ENCODE data around the gene TERT. TPM values are rescaled to one million over a fixed set of nuclear protein-coding genes. Genes with fewer than 3 reads are reported as not detected.

The TERT gene
- polyA plus RNA-seq, 1 donor from 2014 or later: not detected

- Histone ChIP-seq H2AFZ (ENCODE audit: low read depth, low read length) (no peak overlapping the region), H4K20me1 (ENCODE audit: insufficient read depth) (no peaks in the 10 kb centered on the region), H3K79me2 (replicated peaks; ENCODE audit: insufficient read depth, low read length) (no peaks in the 10 kb centered on the region), H3K27me3 (ENCODE audit: insufficient read depth, low read depth, low read length) (peaks cover 21% of the 10 kb centered on the region), H3K4me3 (ENCODE audit: low read length) (peak overlapping the region; percentile 57), H3K9me2 (ENCODE audit: insufficient read depth, low read length) (no peaks in the 10 kb centered on the region), H3K36me3 (ENCODE audit: insufficient read depth, low read length) (no peaks in the 10 kb centered on the region), H3F3A (ENCODE audit: insufficient read depth, low read length, poor library complexity, severe bottlenecking) (no peaks in the 10 kb centered on the region), H3K27ac (ENCODE audit: low read length) (no peak overlapping the region), H3K4me2 (ENCODE audit: low read length) (no peak overlapping the region), H3K9ac (ENCODE audit: low read length) (no peak overlapping the region), H3K9me3 (ENCODE audit: low read length) (no peaks in the 10 kb centered on the region)
- no peak for TF ChIP-seq EP300 (conservative IDR thresholded peaks at IDR 0.05; ENCODE audit: poor library complexity, severe bottlenecking)
- no peak for TF ChIP-seq SMC3 (conservative IDR thresholded peaks at IDR 0.05; ENCODE audit: poor library complexity)
- TF ChIP-seq TAF1 (IDR thresholded peaks at IDR 0.05; ENCODE audit: low read depth): no peak
- TF ChIP-seq POLR2AphosphoS5 (IDR thresholded peaks at IDR 0.05): no peak
- TF ChIP-seq, protein P1, sequence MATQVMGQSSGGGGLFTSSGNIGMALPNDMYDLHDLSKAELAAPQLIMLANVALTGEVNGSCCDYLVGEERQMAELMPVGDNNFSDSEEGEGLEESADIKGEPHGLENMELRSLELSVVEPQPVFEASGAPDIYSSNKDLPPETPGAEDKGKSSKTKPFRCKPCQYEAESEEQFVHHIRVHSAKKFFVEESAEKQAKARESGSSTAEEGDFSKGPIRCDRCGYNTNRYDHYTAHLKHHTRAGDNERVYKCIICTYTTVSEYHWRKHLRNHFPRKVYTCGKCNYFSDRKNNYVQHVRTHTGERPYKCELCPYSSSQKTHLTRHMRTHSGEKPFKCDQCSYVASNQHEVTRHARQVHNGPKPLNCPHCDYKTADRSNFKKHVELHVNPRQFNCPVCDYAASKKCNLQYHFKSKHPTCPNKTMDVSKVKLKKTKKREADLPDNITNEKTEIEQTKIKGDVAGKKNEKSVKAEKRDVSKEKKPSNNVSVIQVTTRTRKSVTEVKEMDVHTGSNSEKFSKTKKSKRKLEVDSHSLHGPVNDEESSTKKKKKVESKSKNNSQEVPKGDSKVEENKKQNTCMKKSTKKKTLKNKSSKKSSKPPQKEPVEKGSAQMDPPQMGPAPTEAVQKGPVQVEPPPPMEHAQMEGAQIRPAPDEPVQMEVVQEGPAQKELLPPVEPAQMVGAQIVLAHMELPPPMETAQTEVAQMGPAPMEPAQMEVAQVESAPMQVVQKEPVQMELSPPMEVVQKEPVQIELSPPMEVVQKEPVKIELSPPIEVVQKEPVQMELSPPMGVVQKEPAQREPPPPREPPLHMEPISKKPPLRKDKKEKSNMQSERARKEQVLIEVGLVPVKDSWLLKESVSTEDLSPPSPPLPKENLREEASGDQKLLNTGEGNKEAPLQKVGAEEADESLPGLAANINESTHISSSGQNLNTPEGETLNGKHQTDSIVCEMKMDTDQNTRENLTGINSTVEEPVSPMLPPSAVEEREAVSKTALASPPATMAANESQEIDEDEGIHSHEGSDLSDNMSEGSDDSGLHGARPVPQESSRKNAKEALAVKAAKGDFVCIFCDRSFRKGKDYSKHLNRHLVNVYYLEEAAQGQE (IDR thresholded peaks at IDR 0.05; ENCODE audit: borderline replicate concordance): no peak
- no peak for TF ChIP-seq RAD21 (conservative IDR thresholded peaks at IDR 0.05)
- TF ChIP-seq EZH2 (IDR thresholded peaks at IDR 0.05; ENCODE audit: borderline replicate concordance, insufficient read depth, low read length, poor library complexity, severe bottlenecking): no peak
- no peak for TF ChIP-seq MXI1 (conservative IDR thresholded peaks at IDR 0.05; ENCODE audit: poor library complexity, severe bottlenecking)
- TF ChIP-seq CTCF (IDR thresholded peaks at IDR 0.05; ENCODE audit: poor library complexity, severe bottlenecking): no peak
Observed at GRCh38 chr5:1294206-1294834, 548 bp downstream of the TERT start.

DNA sequence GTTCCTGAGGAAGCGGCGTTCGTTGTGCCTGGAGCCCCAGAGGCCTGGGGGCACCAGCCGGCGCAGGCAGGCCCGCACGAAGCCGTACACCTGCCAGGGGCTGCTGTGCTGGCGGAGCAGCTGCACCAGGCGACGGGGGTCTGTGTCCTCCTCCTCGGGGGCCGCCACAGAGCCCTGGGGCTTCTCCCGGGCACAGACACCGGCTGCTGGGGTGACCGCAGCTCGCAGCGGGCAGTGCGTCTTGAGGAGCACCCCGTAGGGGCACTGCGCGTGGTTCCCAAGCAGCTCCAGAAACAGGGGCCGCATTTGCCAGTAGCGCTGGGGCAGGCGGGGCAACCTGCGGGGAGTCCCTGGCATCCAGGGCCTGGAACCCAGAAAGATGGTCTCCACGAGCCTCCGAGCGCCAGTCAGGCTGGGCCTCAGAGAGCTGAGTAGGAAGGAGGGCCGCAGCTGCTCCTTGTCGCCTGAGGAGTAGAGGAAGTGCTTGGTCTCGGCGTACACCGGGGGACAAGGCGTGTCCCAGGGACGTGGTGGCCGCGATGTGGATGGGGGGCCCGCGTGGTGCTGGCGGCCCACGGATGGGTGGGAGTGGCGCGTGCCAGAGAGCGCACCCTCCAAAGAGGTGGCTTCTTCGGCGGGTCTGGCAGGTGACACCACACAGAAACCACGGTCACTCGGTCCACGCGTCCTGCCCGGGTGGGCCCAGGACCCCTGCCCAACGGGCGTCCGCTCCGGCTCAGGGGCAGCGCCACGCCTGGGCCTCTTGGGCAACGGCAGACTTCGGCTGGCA lies 1.3 kb downstream of the TERT start:
- Histone ChIP-seq H3K36me3 (ENCODE audit: insufficient read depth, low read length) (no peaks in the 10 kb centered on the region), H3K4me2 (ENCODE audit: low read length) (no peak overlapping the region), H4K20me1 (ENCODE audit: insufficient read depth) (no peaks in the 10 kb centered on the region), H3K9ac (ENCODE audit: low read length) (no peak overlapping the region), H3K79me2 (replicated peaks; ENCODE audit: insufficient read depth, low read length) (no peaks in the 10 kb centered on the region), H3K9me3 (ENCODE audit: low read length) (no peaks in the 10 kb centered on the region), H3K9me2 (ENCODE audit: insufficient read depth, low read length) (no peaks in the 10 kb centered on the region), H3F3A (ENCODE audit: insufficient read depth, low read length, poor library complexity, severe bottlenecking) (no peaks in the 10 kb centered on the region), H3K4me3 (ENCODE audit: low read length) (no peak overlapping the region), H3K27me3 (ENCODE audit: insufficient read depth, low read depth, low read length) (peaks cover 21% of the 10 kb centered on the region), H3K27ac (ENCODE audit: low read length) (no peak overlapping the region), H2AFZ (ENCODE audit: low read depth, low read length) (no peak overlapping the region)
- TF ChIP-seq EP300 (conservative IDR thresholded peaks at IDR 0.05; ENCODE audit: poor library complexity, severe bottlenecking): no peak
- TF ChIP-seq, protein P1 (IDR thresholded peaks at IDR 0.05; ENCODE audit: borderline replicate concordance): no peak
- TF ChIP-seq TAF1 (IDR thresholded peaks at IDR 0.05; ENCODE audit: low read depth): no peak
- no peak for TF ChIP-seq EZH2 (IDR thresholded peaks at IDR 0.05; ENCODE audit: borderline replicate concordance, insufficient read depth, low read length, poor library complexity, severe bottlenecking)
- TF ChIP-seq CTCF (IDR thresholded peaks at IDR 0.05; ENCODE audit: poor library complexity, severe bottlenecking): no peak
- no peak for TF ChIP-seq POLR2AphosphoS5 (IDR thresholded peaks at IDR 0.05)
- TF ChIP-seq MXI1 (conservative IDR thresholded peaks at IDR 0.05; ENCODE audit: poor library complexity, severe bottlenecking): no peak
- no peak for TF ChIP-seq SMC3 (conservative IDR thresholded peaks at IDR 0.05; ENCODE audit: poor library complexity)
- TF ChIP-seq RAD21 (conservative IDR thresholded peaks at IDR 0.05): no peak

All from neural cell (in vitro differentiated cells).